Kidney (tissue), 14 donors: ENCODE results near the gene RAPGEF1. TPM values are rescaled to one million over a fixed set of nuclear protein-coding genes. Genes with fewer than 3 reads are reported as not detected.

ENCODE experiments used
- DNase-seq, 5 donors: peaks; one replicate each; pipeline ENCODE4 v3.0.0-alpha.2; 2013 to 2020
- FAIRE-seq: peaks from 2 replicates; lab custom pipeline; 2012; peaks lifted over from hg19 to GRCh38; lab: Jason Lieb, UNC
- H3K27ac ChIP-seq, 2 donors: one replicate each; pipeline ENCODE4 v1.7.0; 2013; ENCODE audit warnings: low read depth in 2 of 2, low read length in 2 of 2, inconsistent platforms in 1 of 2
- H3K27me3 ChIP-seq: one replicate; pipeline ENCODE4 v1.7.1; 2013; ENCODE audit warnings: low read length, inconsistent platforms; ENCODE audit not compliant: control insufficient read depth, insufficient read depth
- H3K36me3 ChIP-seq, 3 donors: one replicate each; pipeline versions ENCODE4 v1.7.0 to v1.7.1; 2013; ENCODE audit warnings: low read length in 3 of 3, control low read depth in 1 of 3, inconsistent platforms in 1 of 3; ENCODE audit not compliant: insufficient read depth in 3 of 3, control insufficient read depth in 2 of 3
- H3K4me1 ChIP-seq, 3 donors: one replicate each; pipeline versions ENCODE4 v1.7.0 to v1.7.1; 2013; ENCODE audit warnings: low read length in 3 of 3, inconsistent platforms in 1 of 3, low read depth in 1 of 3; ENCODE audit not compliant: control insufficient read depth in 2 of 3, insufficient read depth in 2 of 3
- H3K4me3 ChIP-seq, 3 donors: one replicate each; pipeline versions ENCODE4 v1.7.0 to v1.8.1; 2013; ENCODE audit warnings: low read length in 3 of 3, control low read depth in 1 of 3, inconsistent platforms in 1 of 3
- H3K9ac ChIP-seq, 3 donors: one replicate each; pipeline versions ENCODE4 v1.7.0 to v1.7.1; 2013; ENCODE audit warnings: low read length in 3 of 3, control low read depth in 1 of 3, inconsistent platforms in 1 of 3
- H3K9me3 ChIP-seq, 3 donors: one replicate each; pipeline versions ENCODE4 v1.7.0 to v1.7.1; 2013; ENCODE audit warnings: low read length in 3 of 3, control low read depth in 1 of 3, inconsistent platforms in 1 of 3; ENCODE audit not compliant: control insufficient read depth in 2 of 3, insufficient read depth in 1 of 3
- intact Hi-C: fragments of 100-400 bp; cut with DNase I; formaldehyde crosslinking; loops from one replicate; pipeline ENCODE4 v1.11.1; 2022
- polyA plus RNA-seq: library from polyadenylated mRNA; stranded (reverse); fragments of 350-450 nt; fragmentation: Illumina TruSeq; extraction: RNeasy Lipid Tissue Mini Kit (QIAGEN cat#74804); gene quantifications from one replicate; pipeline ENCODE4 v1.2.3, GENCODE V29; 2014; ENCODE audit warnings: low read depth, low replicate concordance; ENCODE audit not compliant: insufficient read depth
- total RNA-seq: library from RNA; stranded (reverse); fragmentation: NEBNext Ultra II Directional; extraction: Animal tissue kit (Norgen Biotek cat#: 25700); gene quantifications from one replicate; pipeline ENCODE4 v1.2.1, GENCODE V29; 2021
- TF ChIP-seq, protein P1 (sequence below): IDR thresholded peaks from 3 replicates; pipeline ENCODE4 v1.5.1; 2012; ENCODE audit warnings: mild to moderate bottlenecking, moderate library complexity, borderline replicate concordance; ENCODE audit not compliant: insufficient read depth; ENCODE audit errors: extremely low read depth
- donor health status: control.
- donor health status: control.
- donor health status: control.
- donor health status: control.
- donor health status: control.
- donor health status: DM: yes; HTN: yes; CAD: no.
- donor health status: Normal renal cell carcinoma (clear cell type).

RAPGEF1 gene
- total and polyA plus RNA-seq, 2 donors from 2014 or later: 15.5 to 79.7 TPM

DNA sequence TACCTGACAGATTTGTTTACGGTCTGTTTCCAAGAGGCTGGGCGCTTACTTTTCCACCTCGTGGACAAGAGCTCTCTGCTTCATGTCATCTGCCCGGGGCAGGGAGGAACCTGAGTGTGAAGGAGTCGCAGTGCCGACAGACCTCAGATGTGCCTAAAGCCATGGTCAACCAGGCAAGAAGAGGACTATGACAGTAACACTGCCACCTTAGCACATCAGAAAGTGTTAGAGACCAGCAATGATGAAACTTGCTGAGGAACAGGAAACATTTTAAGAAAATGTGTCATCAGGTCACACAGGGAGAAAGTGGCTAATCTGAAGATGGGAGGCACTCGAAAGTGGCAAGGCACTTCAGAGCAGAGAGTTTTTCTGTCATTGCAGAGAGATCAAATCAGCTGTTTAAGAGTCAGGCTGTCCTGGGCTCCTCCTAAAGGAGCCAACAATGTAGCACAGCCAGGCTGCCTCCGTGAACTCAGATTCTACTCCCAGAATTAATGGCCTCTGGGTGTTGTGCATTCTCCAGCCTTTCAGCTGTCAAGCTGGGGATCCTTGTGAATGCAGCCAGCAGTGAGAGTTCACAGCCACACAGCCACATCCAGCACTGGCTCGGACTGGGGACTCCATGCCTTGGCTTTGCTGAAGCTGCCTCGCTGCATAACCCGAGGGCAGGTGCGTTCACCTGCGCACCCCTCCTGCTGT, 94.6 kb downstream of the RAPGEF1 start:
- no peak overlapping the region for H3K9ac ChIP-seq
- H3K27ac ChIP-seq: no peak overlapping the region
- H3K4me3 ChIP-seq: no peak overlapping the region
- FAIRE-seq: no peak
- H3K9me3 ChIP-seq: no peaks in the 10 kb centered on the region
- TF ChIP-seq, protein P1, sequence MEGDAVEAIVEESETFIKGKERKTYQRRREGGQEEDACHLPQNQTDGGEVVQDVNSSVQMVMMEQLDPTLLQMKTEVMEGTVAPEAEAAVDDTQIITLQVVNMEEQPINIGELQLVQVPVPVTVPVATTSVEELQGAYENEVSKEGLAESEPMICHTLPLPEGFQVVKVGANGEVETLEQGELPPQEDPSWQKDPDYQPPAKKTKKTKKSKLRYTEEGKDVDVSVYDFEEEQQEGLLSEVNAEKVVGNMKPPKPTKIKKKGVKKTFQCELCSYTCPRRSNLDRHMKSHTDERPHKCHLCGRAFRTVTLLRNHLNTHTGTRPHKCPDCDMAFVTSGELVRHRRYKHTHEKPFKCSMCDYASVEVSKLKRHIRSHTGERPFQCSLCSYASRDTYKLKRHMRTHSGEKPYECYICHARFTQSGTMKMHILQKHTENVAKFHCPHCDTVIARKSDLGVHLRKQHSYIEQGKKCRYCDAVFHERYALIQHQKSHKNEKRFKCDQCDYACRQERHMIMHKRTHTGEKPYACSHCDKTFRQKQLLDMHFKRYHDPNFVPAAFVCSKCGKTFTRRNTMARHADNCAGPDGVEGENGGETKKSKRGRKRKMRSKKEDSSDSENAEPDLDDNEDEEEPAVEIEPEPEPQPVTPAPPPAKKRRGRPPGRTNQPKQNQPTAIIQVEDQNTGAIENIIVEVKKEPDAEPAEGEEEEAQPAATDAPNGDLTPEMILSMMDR: no peak
- peaks cover 0 to 19% (median 12%) of the 10 kb centered on the region in 3 donors for H3K4me1 ChIP-seq
- H3K36me3 ChIP-seq: peaks cover 0 to 13% (median 5%) of the 10 kb centered on the region in 3 donors
- intact Hi-C loops: loop anchor here (10.0 kb wide), 1 partner anchor 90 kb away; no protein-coding TSS in a partner anchor
- DNase-seq: peak in 1 of 5 donors; percentile 57
- H3K27me3 ChIP-seq: no peaks in the 10 kb centered on the region

DNA sequence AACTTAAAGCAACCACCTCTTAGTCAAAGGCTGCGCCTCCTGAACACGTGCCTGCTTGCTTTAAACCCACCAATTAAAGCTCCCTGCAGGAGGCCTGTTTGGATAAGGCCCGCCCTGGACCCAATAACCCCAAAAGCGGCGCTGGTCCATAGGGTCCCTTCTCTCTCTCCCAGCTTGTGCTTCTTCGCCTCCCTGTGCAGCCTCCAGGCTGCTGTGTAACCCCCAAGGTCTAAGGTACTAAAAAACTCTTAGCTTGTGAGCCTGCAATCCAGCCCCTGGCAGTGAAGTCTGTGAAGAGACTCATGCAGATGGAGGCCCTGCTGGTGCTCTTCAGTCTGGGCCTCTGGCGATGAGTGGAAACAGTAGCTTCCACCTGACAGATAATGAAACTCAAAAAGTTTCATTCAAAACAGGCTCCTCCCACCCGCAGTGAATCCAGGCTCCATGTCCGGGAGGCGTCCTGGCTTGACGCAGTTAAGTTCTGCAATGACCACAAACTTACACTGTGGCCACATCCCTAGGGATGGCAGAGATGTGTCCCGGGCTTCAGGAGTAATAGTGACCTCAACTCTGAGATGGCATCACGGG, 97.3 kb downstream of the RAPGEF1 start:
- TF ChIP-seq, protein P1: no peak
- no peaks in the 10 kb centered on the region for H3K27me3 ChIP-seq
- DNase-seq: no peak
- H3K9ac ChIP-seq: no peak overlapping the region
- intact Hi-C loops: loop anchor here (10.0 kb wide), 1 partner anchor 92 kb away; no protein-coding TSS in a partner anchor
- no peaks in the 10 kb centered on the region for H3K9me3 ChIP-seq
- peaks cover 0 to 16% (median 14%) of the 10 kb centered on the region in 3 donors for H3K36me3 ChIP-seq
- peak overlapping the region in 1 of 2 donors; percentile 51 for H3K27ac ChIP-seq
- peaks cover 0 to 17% (median 15%) of the 10 kb centered on the region in 3 donors for H3K4me1 ChIP-seq
- no peak for FAIRE-seq
- H3K4me3 ChIP-seq: no peak overlapping the region

DNA sequence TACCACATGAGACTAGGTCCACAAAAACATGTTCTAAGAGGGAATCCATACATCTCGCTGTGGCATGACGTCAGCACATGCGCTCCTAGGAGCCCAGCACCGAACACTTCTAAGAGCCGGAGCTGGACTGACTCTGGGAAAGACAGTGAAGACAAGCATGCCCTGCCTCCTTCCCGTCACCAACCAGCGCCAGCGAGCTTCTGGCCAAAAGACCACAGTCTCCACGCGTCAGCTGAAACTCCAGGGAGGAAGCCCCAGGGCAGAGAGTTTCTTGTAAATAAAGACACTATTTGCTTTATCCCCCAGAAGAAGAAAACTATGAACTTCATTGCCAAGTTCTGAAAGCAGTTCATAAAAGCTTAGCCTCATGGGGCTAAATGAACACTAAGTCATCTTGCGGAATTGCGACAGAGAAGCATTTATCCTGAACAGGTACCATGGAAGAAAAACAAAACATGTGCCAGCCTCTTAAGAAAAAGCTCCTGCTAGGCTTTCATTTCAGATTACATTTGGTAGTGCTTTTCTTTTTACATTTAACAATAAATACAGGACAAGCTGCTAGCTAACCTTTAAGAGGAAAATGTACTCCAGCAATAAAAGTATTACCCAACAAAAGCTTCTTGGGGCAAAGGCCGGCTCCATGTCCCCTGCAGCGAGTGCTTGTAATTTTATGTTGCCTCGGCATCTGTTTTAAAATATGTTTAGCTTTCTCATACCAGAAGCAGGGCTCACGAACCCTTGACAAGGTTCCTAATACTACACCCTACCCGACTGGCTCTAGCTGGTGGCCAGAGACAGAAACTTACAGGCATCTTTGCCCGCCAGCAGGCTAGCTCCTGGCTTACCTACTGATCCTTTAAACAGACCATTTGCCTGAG, 98.0 kb downstream of the RAPGEF1 start:
- TF ChIP-seq, protein P1: no peak
- FAIRE-seq: no peak
- DNase-seq: peak in 1 of 5 donors; percentile 89
- H3K9ac ChIP-seq: peak overlapping the region in 1 of 3 donors; percentile 10
- no peak overlapping the region for H3K4me3 ChIP-seq
- H3K27me3 ChIP-seq: no peaks in the 10 kb centered on the region
- peaks cover 0 to 16% (median 14%) of the 10 kb centered on the region in 3 donors for H3K36me3 ChIP-seq
- H3K9me3 ChIP-seq: no peaks in the 10 kb centered on the region
- peaks cover 0 to 16% (median 15%) of the 10 kb centered on the region in 3 donors for H3K4me1 ChIP-seq
- intact Hi-C loops: loop anchor here (10.0 kb wide), 1 partner anchor 93 kb away; no protein-coding TSS in a partner anchor
- H3K27ac ChIP-seq: peak overlapping the region; percentile 51 to 62
